T-cell (primary cell): Measurements from ENCODE around the gene C16orf89. TPM values are rescaled to one million over a fixed set of nuclear protein-coding genes. Genes with fewer than 3 reads are reported as not detected.

Source experiments
- ATAC-seq, 4 experiments: fragments of 200-7000 bp in 3 of 4; fragments of 150-1000 bp in 1 of 4; cut with Tn5 transposase; replicated peaks in 1 of 4; 1 replicate in 3 of 4; 2 replicates in 1 of 4; pipeline ENCODE4 v1.10.0; 2021; ENCODE audit warnings: moderate library complexity in 3 of 4, mild to moderate bottlenecking in 2 of 4, moderate number of reproducible peaks in 1 of 4
- CTCF ChIA-PET, 2 donors: fragments of 300-600 bp; sonication (Branson Sonifier 250); formaldehyde crosslinking; loops; one replicate each; lab custom pipeline; 2022; ENCODE audit warnings: antibody characterized with exemption in 2 of 2; lab: Charles Lee
- POLR2A ChIA-PET, 2 donors: fragments of 300-600 bp; sonication (Branson Sonifier 250); formaldehyde crosslinking; loops; one replicate each; lab custom pipeline; 2022; ENCODE audit warnings: antibody characterized with exemption in 2 of 2; lab: Charles Lee
- DNase-seq, 35 experiments: peaks; one replicate each; pipeline versions ENCODE4 v3.0.0 to v3.0.0-alpha.2; 2013 to 2023
- H3K27ac ChIP-seq: one replicate; pipeline ENCODE4 v1.5.1; 2013; ENCODE audit warnings: low read length
- H3K27me3 ChIP-seq, 2 experiments: replicated peaks in 1 of 2; 1 replicate in 1 of 2; 2 replicates in 1 of 2; pipeline versions ENCODE4 v1.6.1 to v1.7.0; 2013; ENCODE audit warnings: low read length in 1 of 2, mixed read lengths in 1 of 2; ENCODE audit not compliant: control insufficient read depth in 2 of 2, insufficient read depth in 2 of 2; ENCODE audit errors: extremely low read depth in 1 of 2
- H3K36me3 ChIP-seq, 2 donors: 1 replicate in 1 of 2; 2 replicates in 1 of 2; pipeline versions ENCODE4 v1.6.1 to v1.7.0; 2013; ENCODE audit warnings: low read length in 1 of 2; ENCODE audit not compliant: control insufficient read depth in 2 of 2, insufficient read depth in 1 of 2; ENCODE audit errors: extremely low read depth in 1 of 2
- H3K4me1 ChIP-seq, 2 experiments: 1 replicate in 1 of 2; 2 replicates in 1 of 2; pipeline versions ENCODE4 v1.6.1 to v1.7.0; 2013; ENCODE audit warnings: low read length in 2 of 2, mixed read lengths in 1 of 2; ENCODE audit not compliant: insufficient read depth in 2 of 2, control insufficient read depth in 1 of 2; ENCODE audit errors: extremely low read depth in 1 of 2
- H3K4me3 ChIP-seq, 2 donors: 1 replicate in 1 of 2; 2 replicates in 1 of 2; pipeline versions ENCODE4 v1.5.1 to v1.7.0; 2013; ENCODE audit warnings: mild to moderate bottlenecking in 2 of 2, low read length in 1 of 2, moderate library complexity in 1 of 2; ENCODE audit not compliant: control insufficient read depth in 1 of 2; ENCODE audit errors: extremely low read depth in 1 of 2
- H3K9me3 ChIP-seq: 2 replicates; pipeline ENCODE4 v1.7.0; 2013
- H3K27ac Mint-ChIP-seq, 2 donors: one replicate each; pipeline ENCODE4 v1.8.0; 2020 to 2021; ENCODE audit warnings: mild to moderate bottlenecking in 2 of 2, mixed read lengths in 2 of 2
- H3K27me3 Mint-ChIP-seq, 2 donors: one replicate each; pipeline ENCODE4 v1.8.0; 2021 to 2022; ENCODE audit warnings: mixed read lengths in 2 of 2
- H3K36me3 Mint-ChIP-seq: one replicate; pipeline ENCODE4 v1.8.0; 2021; ENCODE audit warnings: mixed read lengths
- H3K4me1 Mint-ChIP-seq, 3 donors: one replicate each; pipeline ENCODE4 v1.8.0; 2020 to 2022; ENCODE audit warnings: mixed read lengths in 3 of 3, mild to moderate bottlenecking in 1 of 3
- H3K4me3 Mint-ChIP-seq, 3 donors: one replicate each; pipeline ENCODE4 v1.8.0; 2020 to 2022; ENCODE audit warnings: mild to moderate bottlenecking in 3 of 3, mixed read lengths in 3 of 3, moderate library complexity in 3 of 3
- H3K9me3 Mint-ChIP-seq, 3 donors: one replicate each; pipeline ENCODE4 v1.8.0; 2020 to 2022; ENCODE audit warnings: mixed read lengths in 3 of 3
- WGBS: methylation state at CpG from one replicate; pipeline ENCODE4 v1.1.5; 2013; ENCODE audit warnings: missing lambda C conversion rate; ENCODE audit not compliant: insufficient coverage; 5-methylcytosine and 5-hydroxymethylcytosine counted together
- total RNA-seq, 35 experiments: library from RNA in 6 of 35; stranded (reverse) in 6 of 35; fragments of 120-200 nt in 1 of 35; gene quantifications; one replicate each; pipeline versions ENCODE4 v1.2.1 to v1.2.4 and lab custom pipeline; 2013 to 2026

C16orf89 gene
- total RNA-seq, 5 donors from 2014 or later (not counting 1 experiment from before 2014, with no cell fraction given): 0.62 to 0.79 TPM; not detected in 3

- no peak overlapping the region for H3K27ac Mint-ChIP-seq
- Histone ChIP-seq H3K36me3 (no peaks in the 10 kb centered on the region), H3K4me1 (no peaks in the 10 kb centered on the region), H3K9me3 (no peaks in the 10 kb centered on the region), H3K27ac (no peak overlapping the region), H3K27me3 (peaks cover 2 to 41% of the 10 kb centered on the region in 2 experiments), H3K4me3 (no peak overlapping the region)
- H3K4me1 Mint-ChIP-seq: no peaks in the 10 kb centered on the region
- peaks cover 17% of the 10 kb centered on the region in 2 donors for H3K27me3 Mint-ChIP-seq
- no peaks in the 10 kb centered on the region for H3K9me3 Mint-ChIP-seq
- DNase-seq (no peak), ATAC-seq (no peak)
- no peaks in the 10 kb centered on the region for H3K36me3 Mint-ChIP-seq
- CTCF ChIA-PET: no interaction called here
- H3K4me3 Mint-ChIP-seq: no peak overlapping the region
- WGBS: 83% methylated on average over 20 of the region's 22 CpGs
- POLR2A ChIA-PET: no interaction called here
Measured at GRCh38 chr16:5006348-5007193, 59.2 kb downstream of the C16orf89 start.

GRCh38 chr16:5005916-5006315 lies 59.8 kb downstream of the C16orf89 start:
- H3K4me3 Mint-ChIP-seq: no peak overlapping the region
- no peaks in the 10 kb centered on the region for H3K36me3 ChIP-seq
- H3K27me3 ChIP-seq: peaks cover 2 to 37% of the 10 kb centered on the region in 2 experiments
- H3K36me3 Mint-ChIP-seq: no peaks in the 10 kb centered on the region
- DNase-seq: no peak
- no peaks in the 10 kb centered on the region for H3K9me3 ChIP-seq
- no peaks in the 10 kb centered on the region for H3K4me1 ChIP-seq
- H3K27ac ChIP-seq: no peak overlapping the region
- CTCF ChIA-PET: no interaction called here
- POLR2A ChIA-PET: no interaction called here
- H3K4me3 ChIP-seq: no peak overlapping the region
- H3K27me3 Mint-ChIP-seq: peaks cover 17 to 20% of the 10 kb centered on the region in 2 donors
- no peak for ATAC-seq
- no peak overlapping the region for H3K27ac Mint-ChIP-seq
- H3K9me3 Mint-ChIP-seq: no peaks in the 10 kb centered on the region
- no peaks in the 10 kb centered on the region for H3K4me1 Mint-ChIP-seq
- 79% methylated on average over 2 of the region's 4 CpGs for WGBS

GRCh38 chr16:5004311-5004710 lies 61.4 kb downstream of the C16orf89 start:
- POLR2A ChIA-PET: no interaction called here
- Mint-ChIP-seq H3K27ac (no peak overlapping the region), H3K9me3 (no peaks in the 10 kb centered on the region), H3K36me3 (no peaks in the 10 kb centered on the region), H3K27me3 (peaks cover 8 to 16% of the 10 kb centered on the region in 2 donors), H3K4me3 (no peak overlapping the region), H3K4me1 (no peaks in the 10 kb centered on the region)
- no peak overlapping the region for H3K4me3 ChIP-seq
- WGBS: 72% methylated on average over 4 of the region's 5 CpGs
- H3K27ac ChIP-seq: no peak overlapping the region
- ATAC-seq: no peak
- CTCF ChIA-PET: no interaction called here
- H3K27me3 ChIP-seq: peaks cover 2 to 41% of the 10 kb centered on the region in 2 experiments
- no peak for DNase-seq
- no peaks in the 10 kb centered on the region for H3K4me1 ChIP-seq
- no peaks in the 10 kb centered on the region for H3K9me3 ChIP-seq
- H3K36me3 ChIP-seq: no peaks in the 10 kb centered on the region

- DNase-seq: no peak
- no peak overlapping the region for H3K4me3 ChIP-seq
- H3K4me1 ChIP-seq: no peaks in the 10 kb centered on the region
- WGBS: 94% methylated on average over 3 of the region's 10 CpGs
- Mint-ChIP-seq H3K4me1 (no peaks in the 10 kb centered on the region), H3K36me3 (no peaks in the 10 kb centered on the region), H3K9me3 (no peaks in the 10 kb centered on the region), H3K4me3 (no peak overlapping the region), H3K27ac (no peak overlapping the region), H3K27me3 (peaks cover 7 to 18% of the 10 kb centered on the region in 2 donors)
- ChIA-PET POLR2A (no interaction called here), CTCF (no interaction called here)
- no peaks in the 10 kb centered on the region for H3K9me3 ChIP-seq
- peaks cover 2 to 45% of the 10 kb centered on the region in 2 experiments for H3K27me3 ChIP-seq
- no peaks in the 10 kb centered on the region for H3K36me3 ChIP-seq
- H3K27ac ChIP-seq: no peak overlapping the region
- ATAC-seq: no peak
Measured at GRCh38 chr16:5003828-5004227, 61.9 kb downstream of the C16orf89 start.

GRCh38 chr16:5003211-5003610 lies 62.5 kb downstream of the C16orf89 start:
- Histone ChIP-seq H3K4me3 (no peak overlapping the region), H3K27ac (no peak overlapping the region), H3K4me1 (no peaks in the 10 kb centered on the region), H3K36me3 (no peaks in the 10 kb centered on the region), H3K27me3 (peaks cover 2 to 40% of the 10 kb centered on the region in 2 experiments), H3K9me3 (no peaks in the 10 kb centered on the region)
- no peaks in the 10 kb centered on the region for H3K4me1 Mint-ChIP-seq
- DNase-seq (no peak), ATAC-seq (no peak)
- H3K27ac Mint-ChIP-seq: no peak overlapping the region
- H3K9me3 Mint-ChIP-seq: no peaks in the 10 kb centered on the region
- WGBS: 73% methylated on average over 7 of the region's 12 CpGs
- ChIA-PET CTCF (no interaction called here), POLR2A (interaction anchor here in 1 of 2 donors (0.7 kb wide), 1 partner anchor 415 kb away, joined by 3 read pairs; no protein-coding TSS in a partner anchor)
- no peak overlapping the region for H3K4me3 Mint-ChIP-seq
- no peaks in the 10 kb centered on the region for H3K36me3 Mint-ChIP-seq
- H3K27me3 Mint-ChIP-seq: peaks cover 10 to 21% of the 10 kb centered on the region in 2 donors

GRCh38 chr16:5002699-5003143 lies 63.0 kb downstream of the C16orf89 start:
- CTCF ChIA-PET: no interaction called here
- no peaks in the 10 kb centered on the region for H3K9me3 Mint-ChIP-seq
- POLR2A ChIA-PET: interaction anchor here in 1 of 2 donors (0.7 kb wide), 1 partner anchor 415 kb away, joined by 3 read pairs; no protein-coding TSS in a partner anchor
- Histone ChIP-seq H3K4me3 (no peak overlapping the region), H3K36me3 (no peaks in the 10 kb centered on the region), H3K27me3 (peaks cover 2 to 38% of the 10 kb centered on the region in 2 experiments), H3K4me1 (no peaks in the 10 kb centered on the region), H3K9me3 (no peaks in the 10 kb centered on the region), H3K27ac (no peak overlapping the region)
- ATAC-seq: no peak
- DNase-seq: no peak
- H3K27me3 Mint-ChIP-seq: peaks cover 12 to 22% of the 10 kb centered on the region in 2 donors
- WGBS: 100% methylated on average over 1 of the region's 3 CpGs
- H3K4me3 Mint-ChIP-seq: no peak overlapping the region
- no peak overlapping the region for H3K27ac Mint-ChIP-seq
- no peaks in the 10 kb centered on the region for H3K4me1 Mint-ChIP-seq
- H3K36me3 Mint-ChIP-seq: no peaks in the 10 kb centered on the region
